Suprapubic skin (tissue), 4 donors: ENCODE data around the gene CIB1. TPM values are rescaled to one million over a fixed set of nuclear protein-coding genes. Genes with fewer than 3 reads are reported as not detected.

Source experiments
- DNase-seq, 2 donors: peaks; one replicate each; pipeline ENCODE4 v3.0.0-alpha.2; 2019; ENCODE audit warnings: low spot score in 2 of 2
- H3K27ac ChIP-seq: fragments of 200-600 bp; sonication (generic); one replicate; pipeline ENCODE4 v1.5.1; 2019
- H3K27me3 ChIP-seq: fragments of 200-600 bp; sonication (generic); one replicate; pipeline ENCODE4 v1.5.1; 2019
- H3K36me3 ChIP-seq: fragments of 200-600 bp; sonication (generic); one replicate; pipeline ENCODE4 v1.5.1; 2019
- H3K4me1 ChIP-seq: fragments of 200-600 bp; sonication (generic); one replicate; pipeline ENCODE4 v1.5.1; 2019
- H3K4me3 ChIP-seq: fragments of 200-600 bp; sonication (generic); one replicate; pipeline ENCODE4 v1.5.1; 2019; ENCODE audit warnings: mild to moderate bottlenecking
- H3K9me3 ChIP-seq: fragments of 200-600 bp; sonication (generic); one replicate; pipeline ENCODE4 v1.5.1; 2019
- CTCF ChIP-seq, 2 donors: fragments of 200-600 bp in 1 of 2; fragments of 450-650 bp in 1 of 2; sonication (generic) in 1 of 2; IDR thresholded peaks; one replicate each; pipeline ENCODE4 v1.5.1; 2016 to 2019; ENCODE audit warnings: antibody characterized with exemption in 2 of 2, mild to moderate bottlenecking in 1 of 2, moderate library complexity in 1 of 2
- EP300 ChIP-seq: sonication (generic); formaldehyde crosslinking; IDR thresholded peaks from one replicate; pipeline ENCODE4 v1.6.1; 2017; ENCODE audit warnings: antibody characterized with exemption
- POLR2A ChIP-seq, 2 donors: fragments of 450-650 bp; IDR thresholded peaks; one replicate each; pipeline ENCODE4 v1.6.1; 2017; ENCODE audit warnings: antibody characterized with exemption in 2 of 2, mild to moderate bottlenecking in 2 of 2, moderate library complexity in 2 of 2
- POLR2AphosphoS5 ChIP-seq, 3 donors: sonication (generic); formaldehyde crosslinking; IDR thresholded peaks; one replicate each; pipeline ENCODE4 v1.6.1; 2017; ENCODE audit warnings: antibody characterized with exemption in 3 of 3
- WGBS: methylation state at CpG from one replicate; pipeline ENCODE4 v1.1.5; 2018; 5-methylcytosine and 5-hydroxymethylcytosine counted together
- total RNA-seq, 4 donors: library from RNA; depleted of rRNA; stranded (reverse); fragments of >200 nt; gene quantifications; one replicate each; pipeline ENCODE4 v1.1.0, GENCODE V29; 2016

Gene CIB1
- total RNA-seq, 4 donors from 2014 or later = 16.2 to 41.9 (median 29.7) TPM

GRCh38 chr15:90203473-90203872 is 30.3 kb downstream of the CIB1 start:
- Histone ChIP-seq H3K27me3 (no peaks in the 10 kb centered on the region), H3K4me1 (peaks cover 60% of the 10 kb centered on the region), H3K4me3 (no peak overlapping the region), H3K36me3 (peaks cover 6% of the 10 kb centered on the region), H3K9me3 (no peaks in the 10 kb centered on the region), H3K27ac (no peak overlapping the region)
- TF ChIP-seq POLR2AphosphoS5 (IDR thresholded peaks at IDR 0.05) = no peak
- no peak for TF ChIP-seq POLR2A (IDR thresholded peaks at IDR 0.05)
- TF ChIP-seq EP300 = no peak
- TF ChIP-seq CTCF (IDR thresholded peaks at IDR 0.05) = no peak
- WGBS = 89% methylated on average over 7 of the region's 7 CpGs
- no peak for DNase-seq

DNA sequence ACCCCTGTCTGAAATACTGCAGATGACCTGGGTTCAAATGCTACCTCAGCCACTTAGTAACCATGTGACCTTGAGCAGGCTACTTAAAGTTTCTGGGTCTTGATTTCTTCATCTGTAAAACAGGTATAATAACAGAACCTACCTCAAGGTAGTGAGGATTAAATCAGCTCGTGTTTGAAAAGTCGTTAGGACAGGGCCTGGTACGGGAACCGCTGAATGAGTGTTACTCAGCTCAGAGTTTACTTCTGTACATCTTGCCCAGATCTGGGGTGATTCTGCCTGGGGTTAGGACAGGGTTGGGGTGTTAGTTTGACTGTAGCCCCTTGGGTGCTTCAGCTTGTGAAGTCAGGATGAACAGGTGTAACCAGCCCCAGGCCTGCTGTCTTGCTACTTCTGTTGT is 30.8 kb downstream of the CIB1 start:
- H3K4me1 ChIP-seq = peaks cover 60% of the 10 kb centered on the region
- TF ChIP-seq CTCF (IDR thresholded peaks at IDR 0.05) = no peak
- no peak for TF ChIP-seq POLR2AphosphoS5 (IDR thresholded peaks at IDR 0.05)
- TF ChIP-seq POLR2A (IDR thresholded peaks at IDR 0.05) = no peak
- no peak for TF ChIP-seq EP300
- DNase-seq = no peak
- H3K36me3 ChIP-seq = peaks cover 6% of the 10 kb centered on the region
- H3K27ac ChIP-seq = no peak overlapping the region
- WGBS = 73% methylated on average over 4 of the region's 4 CpGs
- H3K9me3 ChIP-seq = no peaks in the 10 kb centered on the region
- H3K27me3 ChIP-seq = no peaks in the 10 kb centered on the region
- peak overlapping the region; percentile 69 for H3K4me3 ChIP-seq

DNA sequence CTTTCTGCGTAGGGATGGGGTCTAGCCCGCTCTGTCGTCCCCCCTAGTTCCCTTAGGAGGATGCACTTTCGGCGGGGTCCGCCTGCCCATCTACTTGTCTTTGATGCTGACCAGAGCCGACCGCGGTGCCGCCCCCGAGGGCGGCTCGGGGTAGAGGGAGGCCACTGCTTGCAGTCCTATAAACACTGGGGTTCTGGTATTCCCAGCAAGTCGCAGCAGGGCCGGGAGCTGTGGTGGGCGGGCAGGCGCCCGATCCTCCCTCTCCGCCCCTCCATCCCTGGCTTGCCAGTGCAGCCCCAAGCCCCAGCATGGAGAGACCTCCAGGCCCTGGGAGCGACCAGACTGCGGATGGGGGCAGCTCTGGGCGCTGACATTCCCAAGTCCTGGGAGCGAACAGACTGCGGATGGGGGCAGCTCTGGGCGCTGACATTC is 31.8 kb downstream of the CIB1 start:
- TF ChIP-seq CTCF (IDR thresholded peaks at IDR 0.05) (no peak), POLR2A (IDR thresholded peaks at IDR 0.05) (no peak), POLR2AphosphoS5 (IDR thresholded peaks at IDR 0.05) (no peak), EP300 (no peak)
- H3K9me3 ChIP-seq = no peaks in the 10 kb centered on the region
- 9% methylated on average over 9 of the region's 25 CpGs for WGBS
- peak overlapping the region; percentile 81 for H3K27ac ChIP-seq
- peaks cover 60% of the 10 kb centered on the region for H3K4me1 ChIP-seq
- DNase-seq = no peak
- no peaks in the 10 kb centered on the region for H3K27me3 ChIP-seq
- H3K36me3 ChIP-seq = peaks cover 6% of the 10 kb centered on the region
- H3K4me3 ChIP-seq = peak overlapping the region; percentile 69

GRCh38 chr15:90201130-90201943 is 32.4 kb downstream of the CIB1 start, which contains the start of gene SEMA4B:
SEMA4B (plus strand) TSS chr15:90201330; CDS start chr15:90201579, 249 bp downstream.
- peak within 1 kb of the TSS; percentile 69 for H3K4me3 ChIP-seq
- H3K4me1 ChIP-seq = peaks cover 56% of the 10 kb centered on the region
- no peaks in the 10 kb centered on the region for H3K27me3 ChIP-seq
- peaks cover 4% of the 10 kb centered on the region for H3K36me3 ChIP-seq
- peak within 1 kb of the TSS; percentile 81 for H3K27ac ChIP-seq
- H3K9me3 ChIP-seq = no peaks in the 10 kb centered on the region
- WGBS = 0% methylated on average over 8 of the region's 88 CpGs
- no peak for DNase-seq
- TF ChIP-seq POLR2A (IDR thresholded peaks at IDR 0.05) (no peak), POLR2AphosphoS5 (IDR thresholded peaks at IDR 0.05) (no peak), EP300 (no peak), CTCF (IDR thresholded peaks at IDR 0.05) (no peak)

DNA sequence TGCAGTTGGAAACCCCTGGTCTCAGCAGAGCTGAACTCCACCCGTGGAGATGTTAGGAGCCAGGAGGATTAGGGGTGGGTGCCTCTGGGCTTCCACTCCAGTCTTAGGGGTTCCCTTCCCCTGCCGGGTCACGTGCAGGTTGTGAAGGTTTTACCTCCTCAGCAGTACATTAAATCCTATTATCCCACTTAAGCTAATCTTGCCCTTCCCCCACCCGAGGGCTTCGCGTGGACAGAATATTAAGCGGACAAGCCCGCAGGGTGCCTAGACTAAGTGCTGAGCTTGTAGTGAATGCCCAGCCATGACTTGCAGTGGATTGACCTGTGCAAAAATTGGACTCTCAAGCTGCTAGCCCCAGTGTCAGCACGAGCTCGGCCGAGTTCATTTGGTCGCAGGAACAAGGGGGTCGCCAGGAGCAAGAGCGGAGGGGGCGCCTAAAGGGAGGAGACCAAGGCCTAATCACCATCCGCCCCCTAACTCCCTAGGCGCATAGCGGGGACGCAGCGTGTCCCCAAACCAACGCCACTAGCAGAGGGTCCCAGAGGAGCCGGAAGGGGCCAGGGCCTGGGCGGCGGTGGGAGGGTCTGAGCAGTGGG is 33.1 kb downstream of the CIB1 start:
- no peak for TF ChIP-seq CTCF (IDR thresholded peaks at IDR 0.05)
- TF ChIP-seq POLR2A (IDR thresholded peaks at IDR 0.05) = no peak
- no peak for TF ChIP-seq EP300
- TF ChIP-seq POLR2AphosphoS5 (IDR thresholded peaks at IDR 0.05) = no peak
- Histone ChIP-seq H3K4me3 (peak overlapping the region; percentile 69), H3K4me1 (peaks cover 49% of the 10 kb centered on the region), H3K27ac (peak overlapping the region; percentile 81), H3K27me3 (no peaks in the 10 kb centered on the region), H3K36me3 (no peaks in the 10 kb centered on the region), H3K9me3 (no peaks in the 10 kb centered on the region)
- 34% methylated on average over 8 of the region's 24 CpGs for WGBS
- no peak for DNase-seq
